Activated CD4-positive, alpha-beta T cell treated with anti-CD3 and anti-CD28 coated beads, Interleukin-2, amount 50 U/mL, for 16 hours (primary cell): ENCODE data around the gene ADGRL3.
"Not testable (repeated sequence)": the region's sequence is repeated elsewhere in the genome, so short reads cannot be mapped to it uniquely, and the experiment has no call there.

Experiments used
- DNase-seq: peaks from one replicate; pipeline ENCODE4 v3.0.0-alpha.2; 2020

The ADGRL3 gene

DNA sequence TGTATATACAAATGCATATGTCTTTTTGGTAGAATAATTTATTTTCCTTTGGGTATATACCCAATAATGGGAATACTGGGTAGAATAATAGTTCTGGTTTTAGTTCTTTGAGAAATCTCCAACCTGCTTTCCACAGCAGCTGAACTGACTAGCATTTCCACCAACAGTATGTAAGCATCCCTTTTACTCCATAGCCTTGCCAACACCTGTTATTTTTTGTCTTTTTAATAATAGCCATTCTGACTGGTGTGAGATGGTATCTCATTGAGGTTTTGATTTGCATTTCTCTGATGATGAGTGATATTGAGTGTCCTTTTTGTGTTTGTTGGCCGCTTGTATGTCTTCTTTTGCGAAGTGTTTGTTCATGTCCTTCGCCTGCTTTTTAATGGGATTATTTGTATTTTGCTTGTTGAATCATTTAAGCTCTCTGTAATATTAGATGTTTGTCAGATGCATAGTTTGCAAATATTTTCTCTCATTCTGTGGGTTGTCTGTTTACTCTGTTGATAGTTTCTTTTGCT is 309.7 kb downstream of the ADGRL3 start:
- not testable (repeated sequence) for DNase-seq

DNA sequence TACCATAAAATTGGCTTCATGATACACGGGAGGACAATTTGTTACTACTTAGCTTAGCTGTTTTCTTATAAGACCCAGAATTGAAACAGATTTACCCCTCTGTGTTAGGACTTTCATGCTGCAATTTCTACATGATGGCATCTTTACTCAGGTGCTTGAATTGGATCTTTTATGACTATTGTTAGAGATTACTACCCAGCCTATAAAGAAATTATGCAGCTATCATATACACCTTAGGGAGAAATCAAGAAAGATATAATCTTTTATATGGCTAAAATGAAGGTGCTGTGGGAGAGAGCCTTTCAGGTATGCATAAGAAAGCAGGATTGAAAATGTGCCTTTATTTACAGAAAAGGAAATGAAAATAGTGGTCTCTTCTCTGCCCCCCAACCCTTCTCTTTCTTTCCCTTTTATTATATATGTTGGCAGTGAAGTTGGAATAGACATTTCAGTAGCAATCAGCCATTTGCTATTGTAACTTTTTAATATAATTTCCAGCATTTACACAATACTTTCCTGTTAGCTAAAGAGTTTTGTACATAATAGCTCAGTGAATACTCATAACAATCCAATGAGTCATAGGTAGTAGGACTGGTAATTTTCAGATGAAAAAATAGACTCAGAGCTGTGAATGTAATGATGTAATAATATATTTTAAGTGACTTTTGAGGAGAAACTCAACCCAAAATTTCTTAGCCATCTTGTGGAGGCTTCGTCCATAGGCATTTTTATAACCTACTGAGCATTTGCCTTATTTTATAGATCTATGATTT is 311.8 kb downstream of the ADGRL3 start:
- DNase-seq = no peak

DNA sequence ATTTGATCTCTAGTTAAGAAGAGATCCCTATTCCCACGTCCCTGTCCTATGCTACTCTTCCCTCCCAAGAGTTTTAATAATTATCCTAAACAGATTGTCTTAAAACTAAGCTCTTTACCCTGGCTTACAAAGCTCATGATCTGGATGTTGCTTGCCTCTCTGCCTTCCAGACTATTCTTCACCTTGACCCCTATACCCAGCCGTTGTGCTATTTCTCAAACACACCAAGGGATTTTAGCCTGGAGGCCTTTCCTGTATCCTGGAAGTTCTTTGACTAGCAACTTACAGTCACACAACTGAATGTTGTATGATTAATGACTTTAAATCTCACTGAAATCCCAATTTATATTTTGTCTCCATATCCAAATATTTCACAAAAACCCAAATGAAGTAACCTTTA is 314.9 kb downstream of the ADGRL3 start:
- no peak for DNase-seq

DNA sequence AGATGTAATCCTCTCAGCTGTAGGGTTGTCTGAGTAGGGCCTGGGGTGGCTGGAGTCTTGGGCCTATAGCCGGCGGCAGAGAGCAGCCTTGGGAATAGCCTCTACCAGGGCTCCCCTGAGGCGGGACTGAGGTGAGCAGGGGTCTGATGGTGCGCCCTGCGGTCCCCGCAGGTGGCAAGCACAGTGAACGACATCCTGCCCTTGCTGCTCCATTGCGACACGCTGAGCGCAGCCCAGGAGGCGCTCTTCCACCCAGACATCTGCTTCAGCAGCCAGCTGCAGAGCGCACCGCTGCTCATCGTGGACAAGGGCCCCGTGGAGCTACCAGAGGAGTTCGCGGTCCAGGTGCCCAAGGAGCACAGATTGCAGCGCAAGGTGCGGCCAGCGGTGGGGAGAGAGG is 317.0 kb downstream of the ADGRL3 start:
- DNase-seq = no peak

DNA sequence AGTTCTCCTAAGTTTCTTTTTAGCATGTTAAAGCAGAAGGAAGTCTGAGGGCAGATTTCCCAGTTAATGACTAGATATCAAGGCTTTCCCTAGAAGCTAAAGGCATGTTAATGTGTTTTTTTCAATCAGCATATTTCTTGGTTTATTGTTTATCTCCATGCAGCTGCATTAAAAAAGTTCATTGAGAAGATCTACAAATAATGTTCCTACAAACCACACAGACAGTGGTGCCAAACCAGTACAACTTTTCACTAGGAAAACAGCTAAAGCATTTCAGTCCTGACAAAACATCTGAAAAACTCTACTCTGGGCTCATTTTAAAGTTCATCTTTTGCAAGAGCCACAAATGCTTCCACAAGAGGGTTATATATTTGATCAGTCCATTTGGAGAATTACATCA is 320.0 kb downstream of the ADGRL3 start:
- no peak for DNase-seq

DNA sequence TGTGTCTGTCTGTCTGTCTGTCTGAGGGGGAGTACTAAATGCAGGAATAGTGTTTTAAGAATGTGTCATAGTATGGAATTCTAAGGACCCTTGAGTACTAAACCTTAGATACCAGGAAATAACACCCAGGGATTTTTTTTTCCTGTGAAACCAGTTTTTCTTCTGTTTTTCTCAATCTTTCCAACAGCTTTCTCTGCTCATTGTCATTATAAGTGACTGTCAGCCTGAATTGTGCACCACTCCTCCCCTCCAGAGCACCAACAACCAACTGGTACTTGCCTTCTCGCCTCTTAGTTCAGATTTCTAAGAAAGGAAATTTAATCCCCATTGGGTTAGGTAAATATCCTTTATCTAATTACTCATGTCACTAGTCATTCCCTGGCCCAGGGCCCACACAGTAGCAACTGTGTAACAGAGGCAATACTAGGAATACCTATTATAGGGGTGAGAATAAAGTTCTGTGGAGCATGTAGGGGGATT is 320.6 kb downstream of the ADGRL3 start:
- DNase-seq = no peak

DNA sequence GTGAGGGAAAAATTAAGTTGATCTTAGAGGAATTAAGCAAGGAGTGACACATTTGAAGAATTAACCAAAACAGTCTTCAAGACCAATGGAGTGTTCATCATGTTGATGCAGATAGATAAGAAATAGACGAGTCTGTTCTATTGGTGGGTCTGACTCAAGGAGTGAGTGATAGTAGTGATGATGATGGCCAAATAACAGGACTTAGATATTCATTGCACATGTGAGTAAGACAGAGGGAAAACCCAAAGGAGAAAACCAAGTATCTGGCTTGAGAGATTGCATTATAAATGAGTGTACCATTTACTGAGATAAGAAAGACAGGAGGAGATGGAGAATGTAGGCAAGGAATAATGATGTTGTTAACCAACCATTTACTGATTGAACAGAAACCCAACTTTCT is 321.3 kb downstream of the ADGRL3 start:
- no peak for DNase-seq

DNA sequence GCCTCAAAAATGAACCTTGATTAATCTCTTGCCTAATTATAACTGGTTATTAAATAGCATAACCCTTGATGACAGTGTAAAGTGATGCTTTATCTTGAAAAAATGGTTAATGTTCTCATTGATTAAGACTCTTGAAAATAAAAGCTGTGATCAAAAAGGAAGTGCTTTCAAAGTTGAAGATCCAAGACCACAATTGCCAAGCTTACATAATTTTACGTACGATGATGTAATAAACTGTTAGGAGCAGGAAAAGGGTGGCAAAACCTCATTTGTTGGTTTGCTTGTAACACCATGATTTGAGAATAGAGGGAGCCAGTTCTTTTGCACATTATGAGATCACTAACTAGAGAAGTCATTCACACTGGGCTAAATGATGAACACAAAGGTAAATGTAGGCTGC is 322.2 kb downstream of the ADGRL3 start:
- no peak for DNase-seq

DNA sequence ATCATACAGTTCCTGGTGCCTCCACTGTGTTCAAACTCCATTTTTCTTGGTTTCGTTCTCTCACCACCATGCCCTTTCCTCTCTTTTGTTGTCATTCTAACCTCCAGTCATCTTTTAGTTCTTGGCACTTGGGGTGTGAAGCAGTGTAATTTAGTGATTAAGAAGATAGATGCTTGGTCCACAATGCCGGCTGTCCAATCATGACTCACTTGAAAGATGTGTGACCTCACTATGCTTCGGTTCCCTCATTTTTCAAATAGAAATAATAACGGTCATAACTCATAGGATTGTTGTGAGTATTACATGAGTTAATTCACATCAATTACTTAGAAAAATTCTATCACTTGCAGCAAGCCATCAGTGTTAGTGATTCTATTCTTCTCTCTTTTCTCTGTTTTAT is 327.8 kb downstream of the ADGRL3 start:
- DNase-seq = no peak

DNA sequence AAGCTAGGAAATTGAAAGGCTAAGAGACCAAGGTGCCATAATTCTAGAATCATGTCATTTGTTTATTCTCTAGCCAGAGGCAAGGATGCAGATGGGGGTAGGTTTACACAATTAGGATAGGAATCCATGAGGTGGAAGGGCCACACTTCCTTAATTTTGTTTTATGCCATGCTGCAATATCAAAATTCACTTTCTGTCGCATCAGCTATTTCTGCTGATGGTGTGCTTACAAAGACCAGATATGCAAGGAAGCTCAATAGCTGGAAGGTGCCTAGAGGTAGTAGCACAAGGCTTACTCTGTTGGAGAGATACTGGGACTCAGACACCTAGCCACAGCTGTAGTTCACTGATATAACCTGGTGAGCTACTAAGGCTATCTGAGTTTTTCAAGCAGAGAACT is 328.5 kb downstream of the ADGRL3 start:
- no peak for DNase-seq

DNA sequence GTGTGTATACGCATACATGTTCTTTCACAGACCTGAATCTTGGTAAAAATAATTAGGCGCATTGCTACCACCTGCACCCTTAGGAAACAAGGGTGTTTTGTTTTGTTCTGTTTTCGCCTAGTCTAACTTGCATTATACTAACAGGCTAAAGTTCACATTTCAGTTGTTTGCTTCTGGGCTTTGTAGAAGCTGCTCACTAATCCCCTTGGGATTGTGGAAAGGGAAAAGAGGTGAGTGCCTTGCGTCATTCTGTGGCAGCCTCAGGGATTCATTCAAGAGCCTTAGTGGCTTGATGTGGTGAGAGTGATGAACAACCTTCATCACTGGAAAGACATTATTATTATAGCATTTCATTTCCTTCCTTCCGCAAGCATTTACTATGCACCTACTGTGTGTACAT is 331.1 kb downstream of the ADGRL3 start:
- DNase-seq = no peak

DNA sequence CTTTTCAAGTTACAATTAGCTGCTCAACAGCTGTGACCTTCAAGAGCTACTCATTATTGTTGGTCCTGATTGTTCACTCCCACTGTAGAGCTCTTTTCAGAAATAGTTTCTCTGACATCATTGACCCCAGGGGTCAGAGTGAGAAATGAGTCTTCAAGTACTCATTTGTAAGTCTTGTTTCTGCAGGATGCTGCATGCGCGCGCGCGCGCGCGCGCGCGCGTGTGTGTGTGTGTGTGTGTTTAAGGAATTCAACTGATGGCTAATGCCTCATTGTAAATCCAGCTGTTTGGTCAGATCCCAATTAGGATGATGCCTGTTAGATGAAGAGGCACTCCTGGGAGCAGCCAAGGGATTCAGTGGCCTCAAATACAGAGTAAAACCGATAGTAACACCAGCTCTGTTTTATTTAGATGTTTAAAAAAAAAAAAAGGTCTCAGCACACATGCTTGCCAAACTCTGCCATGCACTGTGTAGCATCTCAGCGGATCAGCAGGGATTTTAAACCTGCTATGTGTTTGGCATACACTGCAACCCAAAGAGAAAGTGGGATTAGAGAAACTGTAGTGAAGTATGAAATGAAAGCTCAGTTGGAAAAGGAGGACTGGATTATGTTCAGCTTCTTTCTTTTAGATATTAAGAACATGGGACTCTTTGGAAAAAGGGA is 332.3 kb downstream of the ADGRL3 start:
- no peak for DNase-seq

DNA sequence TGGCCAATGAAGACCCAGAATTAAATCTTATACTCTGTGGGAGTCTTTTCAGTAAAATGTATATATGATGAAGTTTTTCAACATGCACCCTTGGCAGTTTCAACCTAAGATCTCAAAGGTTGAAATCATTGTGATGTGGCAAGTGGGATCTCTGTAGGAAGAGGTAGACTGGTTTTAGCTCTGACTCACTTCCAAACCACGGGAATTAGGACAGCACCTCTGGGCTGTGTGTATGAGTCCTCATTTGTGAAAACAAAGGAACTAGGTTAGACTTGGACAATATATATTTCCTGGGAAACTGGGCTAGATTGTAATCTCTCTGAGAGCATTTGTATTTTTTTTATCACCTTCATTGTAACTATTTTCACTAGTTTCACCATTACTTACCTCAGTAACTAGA is 333.0 kb downstream of the ADGRL3 start:
- DNase-seq = no peak

DNA sequence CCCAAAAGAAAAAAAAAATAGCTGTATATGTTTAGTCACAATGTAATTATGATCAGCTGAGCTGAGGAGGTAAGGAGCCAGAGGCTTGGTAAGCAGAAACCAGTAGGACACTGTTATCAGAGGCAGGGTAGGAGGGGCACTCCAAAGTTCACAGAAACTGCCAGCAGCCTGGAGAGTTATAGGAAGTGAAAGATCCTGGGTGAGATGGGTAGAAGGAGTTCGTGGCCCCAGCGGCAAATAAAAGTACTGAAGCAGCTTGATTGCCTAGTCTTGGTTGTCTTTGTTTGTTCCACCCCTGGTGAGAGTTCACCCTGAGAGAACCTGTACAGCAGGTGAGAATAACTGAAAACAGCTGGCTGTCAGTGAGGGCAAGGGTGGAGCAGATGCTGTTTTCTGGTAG is 340.8 kb downstream of the ADGRL3 start:
- DNase-seq = no peak

DNA sequence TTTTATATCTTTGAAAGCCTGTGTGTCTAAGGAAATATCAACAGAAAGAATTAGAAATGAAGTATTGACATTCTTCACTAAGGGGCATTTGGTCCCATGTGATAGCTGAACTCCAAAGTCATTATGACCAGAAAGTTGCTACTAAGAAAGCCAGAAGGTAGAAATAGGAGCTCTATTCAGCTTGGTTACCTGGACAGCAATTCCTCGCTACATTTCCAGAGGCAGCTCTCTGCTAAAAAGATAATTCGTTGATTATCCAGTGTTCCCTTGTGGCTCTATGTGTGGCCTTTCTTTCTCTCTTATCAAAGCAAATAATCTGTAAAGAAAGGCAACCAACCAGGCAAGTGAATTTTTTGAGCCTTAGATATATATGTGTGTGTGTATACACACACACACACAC is 341.3 kb downstream of the ADGRL3 start:
- no peak for DNase-seq

DNA sequence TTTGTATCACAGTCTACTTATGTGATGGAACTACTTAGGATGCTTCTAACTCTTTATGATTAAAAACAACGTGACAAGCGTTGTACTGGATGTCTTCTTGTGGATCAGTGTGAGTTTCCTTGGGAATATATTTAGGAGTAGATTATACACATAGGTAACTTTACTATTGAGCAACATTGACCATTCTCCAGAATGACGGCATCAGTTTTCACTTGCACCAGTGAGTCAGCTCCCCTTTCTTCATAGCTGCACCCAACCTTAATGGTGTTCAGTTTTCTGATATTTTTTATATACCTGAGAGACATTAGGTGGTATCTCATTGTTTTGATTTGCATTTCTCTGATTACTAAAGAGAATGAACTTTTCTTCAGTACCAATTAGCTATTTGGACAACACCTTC is 343.9 kb downstream of the ADGRL3 start:
- no peak for DNase-seq

DNA sequence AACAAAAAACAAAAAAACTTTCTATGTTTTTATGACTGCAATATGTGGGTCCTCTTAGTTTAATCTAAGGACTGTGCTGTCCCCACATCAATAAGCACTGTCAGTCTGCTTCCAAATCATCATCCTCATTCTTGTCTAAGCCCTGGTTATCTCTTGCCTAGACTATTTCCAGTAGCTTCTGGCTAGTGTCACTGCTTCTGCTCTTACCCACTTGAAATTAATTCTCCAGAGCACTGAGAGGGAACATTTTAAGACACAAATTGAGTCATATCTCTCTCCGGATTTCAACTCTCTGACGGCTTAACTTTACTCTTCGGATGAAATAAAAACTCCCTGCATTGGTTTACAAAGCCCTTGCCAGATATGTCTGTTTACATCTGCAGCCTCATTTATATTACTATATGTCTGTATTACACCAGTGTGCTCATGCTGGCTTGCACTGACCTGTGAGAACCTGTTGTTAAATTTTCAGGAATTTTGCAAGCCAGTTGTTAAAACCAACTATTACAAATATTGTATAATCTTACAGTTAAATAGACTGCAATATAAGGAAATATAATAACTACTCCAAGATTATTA is 345.9 kb downstream of the ADGRL3 start:
- DNase-seq = no peak

DNA sequence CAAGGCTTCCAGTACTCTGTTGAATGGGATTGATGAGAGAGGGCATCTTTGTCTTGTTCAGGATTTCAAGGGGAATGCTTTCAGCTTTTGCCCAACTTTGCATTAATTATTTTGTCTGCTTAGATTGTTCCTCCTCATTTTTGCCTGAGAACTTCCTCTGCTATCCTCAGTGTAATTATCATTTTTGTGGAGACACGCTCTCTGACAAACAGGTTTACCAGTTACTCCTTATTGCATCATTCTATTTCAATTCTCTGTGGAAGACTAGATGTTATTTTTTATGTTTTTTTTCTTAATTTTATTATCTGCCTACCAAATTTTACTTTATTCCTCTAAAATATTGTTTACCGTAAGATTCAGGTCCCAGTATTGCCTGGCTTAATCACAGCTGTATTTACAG is 349.2 kb downstream of the ADGRL3 start:
- DNase-seq = no peak

DNA sequence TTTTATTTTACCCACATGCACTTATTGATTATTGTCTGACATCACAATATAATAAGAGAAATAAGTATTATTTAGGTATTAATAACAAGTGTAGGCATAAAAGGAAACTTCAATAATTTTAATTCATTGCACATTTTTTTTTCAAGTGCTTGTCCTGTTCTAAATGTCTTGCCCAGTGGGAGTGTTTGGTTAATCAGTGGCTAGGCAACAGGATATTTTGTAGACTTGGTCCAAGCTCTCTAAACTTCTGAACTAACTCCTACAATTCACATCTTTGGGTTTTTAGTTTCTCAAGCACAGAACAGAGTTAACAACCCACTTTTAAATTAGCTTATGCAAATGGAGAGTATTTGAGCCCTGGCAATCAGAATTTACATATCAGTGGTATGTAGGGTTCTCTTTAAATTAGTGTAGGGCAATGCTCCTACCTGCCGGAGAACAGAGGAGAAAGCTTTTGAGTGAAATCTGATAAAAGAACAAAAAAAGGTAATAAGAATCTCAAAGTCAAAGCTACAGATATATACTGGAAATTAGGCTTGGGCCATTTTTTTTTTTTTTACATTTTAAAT is 353.5 kb downstream of the ADGRL3 start:
- DNase-seq = no peak

DNA sequence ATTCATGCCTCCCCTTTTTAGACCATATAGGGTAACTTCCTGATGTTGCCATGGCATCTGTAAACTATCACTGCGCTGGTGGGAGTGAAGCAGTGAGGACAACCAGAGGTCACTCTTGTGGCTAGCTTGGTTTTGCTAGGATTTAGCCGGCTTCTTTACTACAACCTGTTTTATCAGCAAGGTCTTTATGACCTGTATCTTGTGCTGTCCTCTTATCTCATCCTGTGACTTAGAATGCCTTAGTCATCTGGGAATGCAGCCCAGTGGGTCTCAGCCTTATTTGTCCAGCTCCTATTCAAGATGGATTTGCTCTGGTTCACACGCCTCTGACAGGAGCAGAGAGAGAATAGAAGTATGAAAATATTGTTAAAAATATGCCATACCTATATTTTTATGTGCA is 355.7 kb downstream of the ADGRL3 start:
- no peak for DNase-seq

DNA sequence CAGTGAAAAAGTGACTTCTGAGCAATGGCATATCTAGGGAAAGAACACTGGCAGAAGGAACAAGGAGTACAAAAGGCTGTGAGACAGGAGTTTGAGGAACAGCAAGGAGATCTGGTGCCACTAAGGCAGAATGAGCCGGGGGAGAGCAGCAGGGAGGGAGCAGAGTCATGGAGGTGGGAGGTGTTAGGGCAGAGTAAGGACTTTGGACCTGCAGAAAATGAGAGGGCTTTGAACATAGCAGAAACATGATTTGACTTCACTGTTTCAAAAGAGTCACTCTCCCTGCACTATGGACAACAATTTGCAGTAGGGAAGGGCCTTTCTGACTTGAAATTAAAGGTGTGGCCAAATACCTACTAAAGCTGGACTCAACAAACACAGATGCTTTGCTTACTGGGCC is 356.2 kb downstream of the ADGRL3 start:
- DNase-seq = no peak

DNA sequence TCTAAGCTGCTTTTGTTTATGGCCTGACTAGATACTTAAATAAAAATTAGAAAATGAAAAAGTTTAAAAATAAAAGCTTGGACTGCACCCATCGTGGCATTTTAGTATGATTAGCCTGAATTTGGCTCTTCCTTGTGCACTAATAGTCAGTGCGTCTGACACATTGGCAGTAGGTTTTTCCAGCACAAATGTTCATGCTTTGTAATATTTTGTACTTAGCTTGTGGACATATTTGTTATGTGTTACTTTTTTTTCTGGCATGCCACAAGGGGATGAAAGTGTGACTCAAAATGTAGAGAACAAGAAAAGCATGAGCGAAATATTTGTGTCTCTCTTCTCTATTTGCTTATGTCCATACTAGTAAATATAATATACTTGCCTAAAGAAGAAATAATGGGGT is 359.3 kb downstream of the ADGRL3 start:
- DNase-seq = no peak

DNA sequence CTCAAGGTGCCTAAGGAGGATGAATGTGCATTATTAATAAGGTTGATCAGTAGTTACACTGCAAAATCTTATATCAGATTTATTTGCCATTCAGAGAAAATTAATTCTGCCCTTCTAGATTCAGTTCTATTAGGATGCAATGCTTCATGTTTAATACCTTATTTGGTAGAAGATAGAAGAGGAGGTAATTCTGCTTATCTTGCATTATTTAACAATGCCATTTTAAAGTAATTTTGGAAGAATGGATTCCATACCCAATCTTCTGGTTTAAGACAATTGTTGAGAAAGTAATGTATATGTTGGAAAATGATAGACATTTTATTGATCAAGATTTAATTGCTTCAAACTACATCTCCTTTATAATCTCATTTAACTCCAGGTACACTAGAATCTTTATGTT is 360.9 kb downstream of the ADGRL3 start:
- DNase-seq = no peak
